Bronchial epithelial cell (primary cell): ENCODE results near the gene GALNT15. TPM values are rescaled to one million over a fixed set of nuclear protein-coding genes. Genes with fewer than 3 reads are reported as not detected.
A peak's percentile ranks its signal among the peaks of the same experiment; 100 is the strongest.

ENCODE experiments used
- DNase-seq: peaks from one replicate; pipeline ENCODE4 v3.0.0-alpha.2; 2010; ENCODE audit warnings: low read depth
- FAIRE-seq: peaks from 2 replicates; lab custom pipeline; 2011; peaks lifted over from hg19 to GRCh38; lab: Jason Lieb, UNC
- H3K27me3 ChIP-seq: 2 replicates; pipeline ENCODE4 v1.5.1; 2011; ENCODE audit warnings: low read length; ENCODE audit not compliant: control insufficient read depth, insufficient read depth
- H3K36me3 ChIP-seq: 2 replicates; pipeline ENCODE4 v1.5.1; 2011; ENCODE audit warnings: low read length; ENCODE audit not compliant: control insufficient read depth, insufficient read depth
- H3K4me3 ChIP-seq: 2 replicates; pipeline ENCODE4 v1.5.1; 2011; ENCODE audit warnings: mild to moderate bottlenecking, low read depth, low read length, control low read depth
- total RNA-seq: library from RNA; depleted of rRNA; stranded (reverse); fragments of >200 nt; gene quantifications from 2 replicates; pipeline ENCODE4 v1.2.1, GENCODE V29; 2014
- TF ChIP-seq, protein P1 (sequence below): IDR thresholded peaks from 2 replicates; pipeline ENCODE4 v1.5.1; 2011; ENCODE audit warnings: mild to moderate bottlenecking, moderate library complexity, low read length, control low read depth, inconsistent platforms; ENCODE audit not compliant: insufficient read depth, severe bottlenecking

Gene GALNT15
- total RNA-seq, 1 donor from 2014 or later = 0.53 TPM

- Histone ChIP-seq H3K27me3 (no peaks in the 10 kb centered on the region), H3K4me3 (no peak overlapping the region), H3K36me3 (no peaks in the 10 kb centered on the region)
- no peak for DNase-seq
- FAIRE-seq = no peak
- TF ChIP-seq, protein P1, sequence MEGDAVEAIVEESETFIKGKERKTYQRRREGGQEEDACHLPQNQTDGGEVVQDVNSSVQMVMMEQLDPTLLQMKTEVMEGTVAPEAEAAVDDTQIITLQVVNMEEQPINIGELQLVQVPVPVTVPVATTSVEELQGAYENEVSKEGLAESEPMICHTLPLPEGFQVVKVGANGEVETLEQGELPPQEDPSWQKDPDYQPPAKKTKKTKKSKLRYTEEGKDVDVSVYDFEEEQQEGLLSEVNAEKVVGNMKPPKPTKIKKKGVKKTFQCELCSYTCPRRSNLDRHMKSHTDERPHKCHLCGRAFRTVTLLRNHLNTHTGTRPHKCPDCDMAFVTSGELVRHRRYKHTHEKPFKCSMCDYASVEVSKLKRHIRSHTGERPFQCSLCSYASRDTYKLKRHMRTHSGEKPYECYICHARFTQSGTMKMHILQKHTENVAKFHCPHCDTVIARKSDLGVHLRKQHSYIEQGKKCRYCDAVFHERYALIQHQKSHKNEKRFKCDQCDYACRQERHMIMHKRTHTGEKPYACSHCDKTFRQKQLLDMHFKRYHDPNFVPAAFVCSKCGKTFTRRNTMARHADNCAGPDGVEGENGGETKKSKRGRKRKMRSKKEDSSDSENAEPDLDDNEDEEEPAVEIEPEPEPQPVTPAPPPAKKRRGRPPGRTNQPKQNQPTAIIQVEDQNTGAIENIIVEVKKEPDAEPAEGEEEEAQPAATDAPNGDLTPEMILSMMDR = no peak
These were observed 28.3 kb upstream of the GALNT15 start for GRCh38 chr3:16146015-16146730.

DNA sequence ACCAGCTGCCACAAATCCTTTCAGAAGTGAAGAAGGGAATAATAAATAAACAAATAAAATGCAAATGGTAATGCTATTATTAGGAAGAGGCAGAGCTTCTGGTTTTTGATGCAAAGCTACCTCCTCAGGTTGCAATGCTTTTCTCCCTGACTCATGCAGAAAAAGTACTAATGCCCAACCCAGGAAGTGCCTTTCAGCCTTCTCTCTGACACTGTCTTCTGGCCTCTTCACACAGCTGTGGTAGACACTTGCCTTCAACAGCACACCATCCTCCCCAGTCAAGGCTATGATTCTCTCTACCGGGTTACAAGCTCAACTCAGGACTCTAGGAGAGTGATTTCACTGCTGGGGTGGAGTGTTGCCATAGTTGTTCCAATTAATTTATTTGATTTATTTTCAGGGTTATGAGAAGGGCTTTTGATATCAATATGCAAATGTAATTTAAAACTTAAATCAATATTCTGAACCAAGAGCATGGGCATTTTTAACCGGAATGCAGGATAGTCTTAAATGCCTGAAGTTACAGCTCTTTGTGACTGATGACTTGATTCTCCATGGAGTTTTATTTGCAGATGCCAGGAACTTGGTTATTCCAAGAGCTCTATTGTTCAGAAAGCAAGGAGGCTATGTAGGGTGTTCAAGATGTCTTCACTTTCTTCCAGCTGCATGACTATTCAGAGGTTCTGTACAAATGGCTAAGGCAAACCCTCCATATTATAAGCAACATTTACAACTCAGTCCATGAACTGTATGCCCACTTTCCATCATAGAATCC, 27.1 kb upstream of the GALNT15 start:
- FAIRE-seq = no peak
- DNase-seq = peak; percentile 70
- TF ChIP-seq, protein P1 = no peak
- Histone ChIP-seq H3K36me3 (no peaks in the 10 kb centered on the region), H3K27me3 (no peaks in the 10 kb centered on the region), H3K4me3 (no peak overlapping the region)

DNA sequence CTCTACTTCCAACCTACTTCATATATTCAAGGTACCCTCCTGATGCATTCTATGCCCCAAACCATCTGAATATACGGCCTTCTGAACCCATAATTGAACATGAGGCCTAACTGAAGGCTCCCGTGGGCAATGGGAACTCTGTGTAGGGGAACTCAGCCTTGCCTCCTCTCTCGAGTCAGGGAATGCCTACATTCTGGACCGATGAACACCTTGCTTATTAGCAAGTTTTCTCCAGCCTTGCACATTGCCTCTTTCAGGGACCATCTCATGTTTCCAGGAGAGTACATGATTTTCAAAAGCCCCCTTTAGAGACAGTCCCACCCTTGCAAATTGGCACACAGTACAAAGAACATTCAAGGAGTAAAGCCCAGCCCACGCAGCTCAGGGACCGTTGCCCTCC, 26.3 kb upstream of the GALNT15 start:
- TF ChIP-seq, protein P1 = no peak
- Histone ChIP-seq H3K27me3 (no peaks in the 10 kb centered on the region), H3K36me3 (no peaks in the 10 kb centered on the region), H3K4me3 (no peak overlapping the region)
- FAIRE-seq (no peak), DNase-seq (no peak)

- Histone ChIP-seq H3K36me3 (no peaks in the 10 kb centered on the region), H3K27me3 (no peaks in the 10 kb centered on the region), H3K4me3 (no peak overlapping the region)
- FAIRE-seq (no peak), DNase-seq (peak; percentile 45)
- TF ChIP-seq, protein P1 = no peak
These were observed 25.7 kb upstream of the GALNT15 start for GRCh38 chr3:16148783-16149182.

DNA sequence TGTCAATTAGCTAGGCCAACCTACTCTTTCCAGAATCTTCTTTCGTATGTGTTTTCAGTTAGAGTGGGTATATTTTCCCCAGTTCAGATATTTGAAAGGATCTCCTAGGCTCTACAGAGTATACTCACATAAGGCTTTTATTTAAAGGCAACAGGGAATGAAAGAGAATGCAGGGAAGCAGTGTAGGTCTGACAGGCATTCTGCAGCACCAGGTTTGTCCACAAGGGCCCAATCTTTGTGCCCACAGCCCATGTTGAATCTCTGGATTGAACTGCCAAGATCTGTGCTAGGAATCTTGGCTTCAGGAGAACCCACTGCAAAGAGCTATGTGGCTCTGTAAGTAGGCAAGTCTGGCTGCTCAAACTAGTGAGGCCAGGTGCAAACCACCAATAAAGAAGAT, 24.2 kb upstream of the GALNT15 start:
- FAIRE-seq (no peak), DNase-seq (no peak)
- no peaks in the 10 kb centered on the region for H3K36me3 ChIP-seq
- no peaks in the 10 kb centered on the region for H3K27me3 ChIP-seq
- no peak overlapping the region for H3K4me3 ChIP-seq
- TF ChIP-seq, protein P1 = no peak
